Testis (tissue), 3 donors: Measurements from ENCODE around the gene GLRA1. TPM values are rescaled to one million over a fixed set of nuclear protein-coding genes. Genes with fewer than 3 reads are reported as not detected.

Source experiments
- DNase-seq: peaks from one replicate; pipeline ENCODE4 v3.0.0-alpha.2; 2019
- H3K27ac ChIP-seq, 2 donors: fragments of 200-600 bp; sonication (generic); one replicate each; pipeline ENCODE4 v1.5.1; 2019
- H3K27me3 ChIP-seq: fragments of 200-600 bp; sonication (generic); one replicate; pipeline ENCODE4 v1.5.1; 2019
- H3K36me3 ChIP-seq: fragments of 200-600 bp; sonication (generic); one replicate; pipeline ENCODE4 v1.5.1; 2017; ENCODE audit warnings: low read depth; ENCODE audit errors: missing control alignments
- H3K4me1 ChIP-seq: fragments of 200-600 bp; sonication (generic); one replicate; pipeline ENCODE4 v1.5.1; 2019
- H3K4me3 ChIP-seq, 2 donors: fragments of 200-600 bp; sonication (generic); one replicate each; pipeline ENCODE4 v1.5.1; 2017 to 2019
- H3K9me3 ChIP-seq: fragments of 200-600 bp; sonication (generic); one replicate; pipeline ENCODE4 v1.5.1; 2017
- CTCF ChIP-seq, 3 experiments: fragments of 450-650 bp in 2 of 3; fragments of 200-600 bp in 1 of 3; sonication (generic) in 1 of 3; IDR thresholded peaks; one replicate each; pipeline ENCODE4 v1.5.1; 2016 to 2019; ENCODE audit warnings: antibody characterized with exemption in 3 of 3, mild to moderate bottlenecking in 2 of 3, moderate library complexity in 1 of 3
- POLR2A ChIP-seq: fragments of 450-650 bp; IDR thresholded peaks from one replicate; pipeline ENCODE4 v1.6.1; 2017; ENCODE audit warnings: antibody characterized with exemption, mild to moderate bottlenecking, moderate library complexity
- WGBS, 2 donors: methylation state at CpG; one replicate each; pipeline ENCODE4 v1.1.5; 2018; 5-methylcytosine and 5-hydroxymethylcytosine counted together
- intact Hi-C: fragments of 100-400 bp; cut with DNase I; formaldehyde crosslinking; loops from one replicate; pipeline ENCODE4 v1.15.1; 2023; ENCODE audit warnings: low total_unique reads
- polyA plus RNA-seq: library from polyadenylated mRNA; stranded (reverse); fragments of 350-450 nt; fragmentation: Illumina TruSeq; extraction: RNeasy Lipid Tissue Mini Kit (QIAGEN cat#74804); gene quantifications from one replicate; pipeline ENCODE4 v1.2.3, GENCODE V29; 2014; ENCODE audit warnings: low read depth, low replicate concordance; ENCODE audit not compliant: insufficient read depth
- total RNA-seq, 2 donors: library from RNA; depleted of rRNA; stranded (reverse); fragments of >200 nt; gene quantifications; one replicate each; pipeline ENCODE4 v1.2.3, GENCODE V29; 2016

Gene GLRA1
- total and polyA plus RNA-seq, 3 donors from 2014 or later, result not detected

- H3K4me3 ChIP-seq, result no peak overlapping the region
- no peak for DNase-seq
- no peaks in the 10 kb centered on the region for H3K36me3 ChIP-seq
- no peaks in the 10 kb centered on the region for H3K4me1 ChIP-seq
- H3K27ac ChIP-seq, result no peak overlapping the region
- TF ChIP-seq CTCF (IDR thresholded peaks at IDR 0.05) (no peak), POLR2A (no peak)
- no peaks in the 10 kb centered on the region for H3K9me3 ChIP-seq
- H3K27me3 ChIP-seq, result no peaks in the 10 kb centered on the region
- 88 to 91% methylated on average over 3 of the region's 3 CpGs for WGBS, 2 donors
- intact Hi-C loops, result no loop called here
Measured at GRCh38 chr5:151798674-151799073, 126.0 kb downstream of the GLRA1 start.

- no peak overlapping the region for H3K4me3 ChIP-seq
- TF ChIP-seq POLR2A (no peak), CTCF (IDR thresholded peaks at IDR 0.05) (no peak)
- H3K27me3 ChIP-seq, result no peaks in the 10 kb centered on the region
- DNase-seq, result no peak
- H3K27ac ChIP-seq, result no peak overlapping the region
- WGBS, 2 donors, result 82 to 85% methylated on average over 1 of the region's 1 CpG
- no peaks in the 10 kb centered on the region for H3K36me3 ChIP-seq
- intact Hi-C loops, result no loop called here
- no peaks in the 10 kb centered on the region for H3K4me1 ChIP-seq
- no peaks in the 10 kb centered on the region for H3K9me3 ChIP-seq
Measured at GRCh38 chr5:151795426-151795825, 129.2 kb downstream of the GLRA1 start.

DNA sequence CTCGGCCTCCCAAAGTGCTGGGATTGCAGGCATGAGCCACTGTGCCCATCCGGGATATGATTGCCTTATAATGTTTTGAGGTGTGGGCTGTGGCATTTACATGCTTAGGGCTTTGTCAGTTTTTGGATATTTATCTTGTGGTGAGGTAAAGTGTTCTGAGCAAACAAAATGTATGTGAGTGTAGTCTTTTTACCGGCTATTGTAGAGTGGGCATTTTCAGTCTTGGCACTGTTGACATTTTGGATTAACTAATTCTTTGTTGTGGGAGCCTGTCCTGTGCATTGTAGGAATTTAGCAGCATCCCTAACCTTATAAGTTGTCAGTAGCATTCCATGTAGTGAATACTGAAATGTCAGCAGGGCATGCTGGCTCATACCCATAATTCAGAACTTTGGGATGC lies 131.3 kb downstream of the GLRA1 start:
- intact Hi-C loops, result no loop called here
- H3K4me3 ChIP-seq, result no peak overlapping the region
- H3K36me3 ChIP-seq, result no peaks in the 10 kb centered on the region
- H3K27ac ChIP-seq, result no peak overlapping the region
- TF ChIP-seq CTCF (IDR thresholded peaks at IDR 0.05) (no peak), POLR2A (no peak)
- 92 to 93% methylated on average over 3 of the region's 3 CpGs for WGBS, 2 donors
- no peaks in the 10 kb centered on the region for H3K4me1 ChIP-seq
- H3K27me3 ChIP-seq, result no peaks in the 10 kb centered on the region
- no peak for DNase-seq
- no peaks in the 10 kb centered on the region for H3K9me3 ChIP-seq

DNA sequence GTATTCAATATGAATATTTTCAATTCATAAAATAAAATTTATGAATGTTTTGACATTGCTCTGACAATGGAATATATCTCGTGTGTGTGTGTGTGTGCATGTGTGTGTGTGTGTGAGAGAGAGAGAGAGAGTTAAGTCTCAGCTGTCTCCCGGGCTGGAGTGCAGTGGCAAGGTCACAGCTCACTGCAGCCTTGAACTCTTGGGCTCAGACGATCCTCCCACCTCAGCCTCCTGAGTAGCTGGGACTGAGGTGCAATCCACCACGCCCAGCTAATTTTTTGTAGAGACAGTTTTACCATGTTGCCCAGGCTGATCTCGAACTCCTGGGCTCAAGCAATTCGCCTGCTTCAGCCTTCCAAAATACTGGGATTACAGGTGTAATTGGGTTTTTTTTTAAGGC lies 136.8 kb downstream of the GLRA1 start:
- 50 to 67% methylated on average over 6 of the region's 6 CpGs for WGBS, 2 donors
- Histone ChIP-seq H3K4me3 (no peak overlapping the region), H3K27ac (no peak overlapping the region), H3K36me3 (no peaks in the 10 kb centered on the region), H3K27me3 (no peaks in the 10 kb centered on the region), H3K4me1 (no peaks in the 10 kb centered on the region), H3K9me3 (no peaks in the 10 kb centered on the region)
- intact Hi-C loops, result no loop called here
- TF ChIP-seq POLR2A (no peak), CTCF (IDR thresholded peaks at IDR 0.05) (no peak)
- no peak for DNase-seq

- H3K4me3 ChIP-seq, result no peak overlapping the region
- H3K9me3 ChIP-seq, result no peaks in the 10 kb centered on the region
- H3K27ac ChIP-seq, result no peak overlapping the region
- no peaks in the 10 kb centered on the region for H3K4me1 ChIP-seq
- no peak for DNase-seq
- 76 to 82% methylated on average over 4 of the region's 4 CpGs for WGBS, 2 donors
- TF ChIP-seq CTCF (IDR thresholded peaks at IDR 0.05), result no peak
- no peak for TF ChIP-seq POLR2A
- H3K27me3 ChIP-seq, result no peaks in the 10 kb centered on the region
- intact Hi-C loops, result no loop called here
- no peaks in the 10 kb centered on the region for H3K36me3 ChIP-seq
Measured at GRCh38 chr5:151786468-151786867, 138.2 kb downstream of the GLRA1 start.
